WERI-Rb-1 (cell line): Measurements from ENCODE around the gene MICALL2.

ENCODE experiments used
- DNase-seq: peaks from one replicate; pipeline ENCODE4 v3.0.0-alpha.2; 2020
- H3K27ac ChIP-seq: fragments of 250-450 bp; sonication (Bioruptor Pico); 2 replicates; pipeline ENCODE4 v1.5.1; 2020; ENCODE audit warnings: mild to moderate bottlenecking, moderate library complexity
- H3K27me3 ChIP-seq: fragments of 250-450 bp; sonication (Bioruptor Pico); 2 replicates; pipeline ENCODE4 v1.5.1; 2021; ENCODE audit warnings: mild to moderate bottlenecking, low read depth, moderate library complexity; ENCODE audit not compliant: insufficient read depth, severe bottlenecking
- H3K36me3 ChIP-seq: fragments of 250-450 bp; sonication (Bioruptor Pico); 2 replicates; pipeline ENCODE4 v1.5.1; 2020; ENCODE audit warnings: mild to moderate bottlenecking, moderate library complexity
- H3K4me3 ChIP-seq: 2 replicates; pipeline ENCODE4 v1.5.1; 2011; ENCODE audit warnings: low read depth, mild to moderate bottlenecking, control low read depth, low read length
- H3K9me3 ChIP-seq: fragments of 250-450 bp; sonication (Bioruptor Pico); 2 replicates; pipeline ENCODE4 v1.5.1; 2021; ENCODE audit warnings: mild to moderate bottlenecking, moderate library complexity; ENCODE audit not compliant: severe bottlenecking
- CTCF ChIP-seq: IDR thresholded peaks from 2 replicates; pipeline ENCODE4 v1.5.1; 2011; ENCODE audit warnings: low read depth, mild to moderate bottlenecking, control low read depth, inconsistent platforms, low read length

Gene MICALL2

DNA sequence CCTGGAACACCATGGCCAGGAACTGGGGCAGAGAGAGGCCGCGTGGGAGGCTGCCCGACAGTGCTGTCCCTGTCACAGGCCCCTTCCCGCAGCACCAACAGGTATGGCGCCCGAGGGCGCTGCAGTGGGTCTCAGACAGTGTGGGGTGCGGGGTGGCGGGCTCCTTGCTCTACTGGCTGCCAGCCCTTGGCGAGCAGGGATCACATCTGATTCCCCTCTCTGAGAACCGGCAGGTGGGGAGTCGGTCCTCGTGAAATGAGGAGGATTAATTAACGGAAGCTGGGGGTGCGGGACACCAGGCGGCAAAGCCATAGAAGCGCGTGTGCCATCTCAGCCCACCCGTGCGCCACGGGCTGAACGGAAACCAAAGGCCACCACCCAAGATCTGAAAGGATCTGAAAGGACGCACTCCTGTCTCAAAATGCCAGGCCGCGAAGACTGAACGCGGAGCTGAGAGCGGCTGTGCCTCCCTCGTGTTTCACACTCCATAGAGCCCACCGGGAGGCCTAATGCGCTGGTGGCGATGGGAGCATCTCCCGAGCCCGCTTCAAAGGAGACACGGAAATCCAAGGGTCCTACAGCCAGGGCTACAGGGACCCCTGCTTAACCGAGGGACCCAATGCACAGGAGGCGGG is 38.1 kb upstream of the MICALL2 start:
- Histone ChIP-seq H3K27me3 (no peaks in the 10 kb centered on the region), H3K4me3 (no peak overlapping the region), H3K36me3 (peaks cover 70% of the 10 kb centered on the region), H3K9me3 (no peaks in the 10 kb centered on the region), H3K27ac (no peak overlapping the region)
- DNase-seq, result no peak
- no peak for TF ChIP-seq CTCF

DNA sequence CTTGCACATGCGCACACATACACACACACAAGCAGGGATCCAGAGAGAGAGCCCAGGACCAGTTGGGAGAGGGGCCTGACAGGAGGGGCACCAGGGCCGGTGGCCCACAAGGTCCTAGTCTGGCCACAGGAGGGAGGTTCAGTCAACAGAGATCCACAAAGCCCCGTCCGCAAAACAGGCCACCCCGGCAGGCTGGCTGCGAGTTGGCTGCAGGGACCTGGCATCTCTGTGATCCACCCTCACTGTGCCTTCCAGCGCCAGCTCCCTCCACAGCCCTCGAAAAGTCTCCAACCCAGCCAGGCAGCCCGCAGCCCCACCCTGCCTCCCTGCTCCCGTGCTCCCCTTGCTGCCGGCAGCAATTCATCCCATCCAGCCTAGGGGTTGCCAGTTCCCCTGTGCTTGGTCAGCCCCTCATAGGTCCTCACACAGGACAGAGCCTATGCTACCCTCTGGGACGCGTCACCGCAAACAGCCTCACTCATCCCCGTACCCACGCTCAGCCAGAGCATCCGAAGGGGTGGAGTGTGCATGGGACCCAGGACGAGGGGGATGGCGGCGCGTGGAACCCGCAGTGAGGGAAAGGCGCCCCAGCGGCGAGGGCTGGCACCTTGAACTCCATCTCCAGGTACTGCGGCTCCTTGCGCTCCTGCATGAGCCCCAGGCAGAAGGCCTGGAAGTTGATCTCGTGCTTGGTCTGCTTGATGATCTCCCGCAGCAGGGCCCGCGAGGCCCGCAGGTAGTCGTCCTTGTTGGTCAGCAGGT is 37.4 kb upstream of the MICALL2 start:
- Histone ChIP-seq H3K27ac (no peak overlapping the region), H3K4me3 (no peak overlapping the region), H3K9me3 (no peaks in the 10 kb centered on the region), H3K36me3 (peaks cover 70% of the 10 kb centered on the region), H3K27me3 (no peaks in the 10 kb centered on the region)
- no peak for TF ChIP-seq CTCF
- no peak for DNase-seq

- DNase-seq, result no peak
- TF ChIP-seq CTCF, result no peak
- Histone ChIP-seq H3K4me3 (no peak overlapping the region), H3K36me3 (peaks cover 72% of the 10 kb centered on the region), H3K27me3 (no peaks in the 10 kb centered on the region), H3K9me3 (no peaks in the 10 kb centered on the region), H3K27ac (no peak overlapping the region)
Observed at GRCh38 chr7:1495564-1496242, 36.4 kb upstream of the MICALL2 start.

DNA sequence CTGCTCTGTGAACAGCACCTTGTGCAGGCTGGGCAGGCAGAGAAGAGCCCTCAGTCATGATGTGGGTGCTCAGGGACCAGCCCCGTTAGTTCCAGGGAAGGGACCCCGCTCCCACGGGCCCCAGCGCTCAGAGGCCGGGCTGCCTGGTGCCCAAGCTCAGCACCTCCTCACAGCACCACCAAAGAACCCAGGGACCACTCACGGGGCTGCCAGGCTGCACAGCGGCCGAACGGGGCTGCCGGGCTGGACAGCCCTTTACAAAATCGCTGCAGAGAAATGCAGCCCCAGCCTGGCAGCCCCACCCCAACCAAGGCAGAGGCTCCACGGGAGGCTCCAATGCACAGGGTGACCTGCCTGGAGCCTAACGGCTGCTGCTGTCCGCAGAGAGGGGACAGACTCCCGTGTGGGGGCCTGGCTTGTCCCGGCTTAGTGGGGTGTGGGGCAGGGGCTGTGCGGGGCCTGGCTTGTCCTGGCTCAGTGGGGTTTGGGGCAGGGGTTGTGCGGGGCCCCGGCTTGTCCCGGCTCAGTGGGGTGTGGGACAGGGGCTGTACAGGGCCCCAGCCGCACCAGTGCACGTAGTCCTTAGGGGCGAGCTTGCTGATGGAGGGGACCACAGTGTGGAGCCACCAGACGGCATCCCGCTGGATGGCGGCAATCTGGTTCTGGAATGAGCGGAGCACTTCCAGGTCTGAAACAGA is 35.7 kb upstream of the MICALL2 start:
- Histone ChIP-seq H3K27ac (no peak overlapping the region), H3K9me3 (no peaks in the 10 kb centered on the region), H3K36me3 (peaks cover 66% of the 10 kb centered on the region), H3K4me3 (no peak overlapping the region), H3K27me3 (no peaks in the 10 kb centered on the region)
- TF ChIP-seq CTCF, result no peak
- DNase-seq, result no peak

DNA sequence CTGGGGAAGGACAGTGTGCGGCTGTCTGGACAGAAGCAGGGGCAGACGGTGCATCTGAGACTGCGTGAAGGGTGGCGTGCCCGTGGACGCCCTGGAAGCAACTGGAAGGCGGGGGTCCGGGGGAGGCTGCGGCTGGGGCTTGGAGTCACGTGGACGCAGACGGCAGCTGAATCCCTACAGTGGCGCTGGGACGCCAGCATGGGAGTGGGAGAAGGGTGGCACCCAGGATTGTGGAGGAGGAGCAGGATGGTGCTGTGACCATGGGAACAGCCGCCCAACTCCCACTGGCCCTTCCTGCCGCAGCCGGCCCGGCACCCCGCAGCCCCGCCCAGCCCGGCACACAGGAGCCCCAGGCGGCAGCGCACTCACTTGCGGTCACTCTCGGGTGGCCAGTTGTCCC is 35.2 kb upstream of the MICALL2 start:
- H3K27me3 ChIP-seq, result no peaks in the 10 kb centered on the region
- H3K4me3 ChIP-seq, result no peak overlapping the region
- no peaks in the 10 kb centered on the region for H3K9me3 ChIP-seq
- peaks cover 66% of the 10 kb centered on the region for H3K36me3 ChIP-seq
- H3K27ac ChIP-seq, result no peak overlapping the region
- no peak for DNase-seq
- TF ChIP-seq CTCF, result no peak
